ENCODE results near the gene RALGDS. TPM values are rescaled to one million over a fixed set of nuclear protein-coding genes. Genes with fewer than 3 reads are reported as not detected.
"Not testable (repeated sequence)": the region's sequence is repeated elsewhere in the genome, so short reads cannot be mapped to it uniquely, and the experiment has no call there.

Gene RALGDS
- total RNA-seq, 1 donor from 2014 or later: 80.6 TPM

- H3K4me1 Mint-ChIP-seq (ENCODE audit: unreplicated experiment): no peaks in the 10 kb centered on the region
- no peaks in the 10 kb centered on the region for H3K36me3 Mint-ChIP-seq (ENCODE audit: low read depth, unreplicated experiment)
- no peak overlapping the region for H3K4me3 Mint-ChIP-seq (ENCODE audit: unreplicated experiment)
- no peaks in the 10 kb centered on the region for H3K27me3 Mint-ChIP-seq (ENCODE audit: unreplicated experiment)
- TF ChIP-seq CTCF (IDR thresholded peaks at IDR 0.05; ENCODE audit: unreplicated experiment): no peak
- no peak overlapping the region for H3K27ac Mint-ChIP-seq (ENCODE audit: unreplicated experiment)
- no peaks in the 10 kb centered on the region for H3K9me3 Mint-ChIP-seq (ENCODE audit: unreplicated experiment)
- no peak for DNase-seq (ENCODE audit: low spot score)
Observed at GRCh38 chr9:133073086-133074014, 47.7 kb downstream of the RALGDS start.

- H3K27me3 Mint-ChIP-seq (ENCODE audit: unreplicated experiment); H3K9me3 Mint-ChIP-seq (ENCODE audit: unreplicated experiment); H3K27ac Mint-ChIP-seq (ENCODE audit: unreplicated experiment); DNase-seq (ENCODE audit: low spot score); H3K4me1 Mint-ChIP-seq (ENCODE audit: unreplicated experiment); H3K36me3 Mint-ChIP-seq (ENCODE audit: low read depth, unreplicated experiment); H3K4me3 Mint-ChIP-seq (ENCODE audit: unreplicated experiment): not testable (repeated sequence)
Observed at GRCh38 chr9:133072210-133072609, 48.8 kb downstream of the RALGDS start.

GRCh38 chr9:133071484-133072150 is 49.4 kb downstream of the RALGDS start:
- no peak overlapping the region for H3K4me3 Mint-ChIP-seq (ENCODE audit: unreplicated experiment)
- H3K4me1 Mint-ChIP-seq (ENCODE audit: unreplicated experiment): no peaks in the 10 kb centered on the region
- no peaks in the 10 kb centered on the region for H3K36me3 Mint-ChIP-seq (ENCODE audit: low read depth, unreplicated experiment)
- H3K27ac Mint-ChIP-seq (ENCODE audit: unreplicated experiment): no peak overlapping the region
- DNase-seq (ENCODE audit: low spot score): no peak
- H3K9me3 Mint-ChIP-seq (ENCODE audit: unreplicated experiment): no peaks in the 10 kb centered on the region
- no peaks in the 10 kb centered on the region for H3K27me3 Mint-ChIP-seq (ENCODE audit: unreplicated experiment)
- TF ChIP-seq CTCF (IDR thresholded peaks at IDR 0.05; ENCODE audit: unreplicated experiment): no peak

- not testable (repeated sequence) for DNase-seq (ENCODE audit: low spot score); H3K4me1 Mint-ChIP-seq (ENCODE audit: unreplicated experiment); H3K9me3 Mint-ChIP-seq (ENCODE audit: unreplicated experiment); H3K36me3 Mint-ChIP-seq (ENCODE audit: low read depth, unreplicated experiment); H3K27me3 Mint-ChIP-seq (ENCODE audit: unreplicated experiment); H3K4me3 Mint-ChIP-seq (ENCODE audit: unreplicated experiment); H3K27ac Mint-ChIP-seq (ENCODE audit: unreplicated experiment)
Observed at GRCh38 chr9:133070985-133071384, 50.1 kb downstream of the RALGDS start.

- not testable (repeated sequence) for H3K27ac Mint-ChIP-seq (ENCODE audit: unreplicated experiment); H3K27me3 Mint-ChIP-seq (ENCODE audit: unreplicated experiment); DNase-seq (ENCODE audit: low spot score); H3K36me3 Mint-ChIP-seq (ENCODE audit: low read depth, unreplicated experiment); H3K4me3 Mint-ChIP-seq (ENCODE audit: unreplicated experiment); H3K4me1 Mint-ChIP-seq (ENCODE audit: unreplicated experiment); H3K9me3 Mint-ChIP-seq (ENCODE audit: unreplicated experiment)
Observed at GRCh38 chr9:133070500-133070961, 50.5 kb downstream of the RALGDS start.

- H3K4me3 Mint-ChIP-seq (ENCODE audit: unreplicated experiment); H3K36me3 Mint-ChIP-seq (ENCODE audit: low read depth, unreplicated experiment); H3K9me3 Mint-ChIP-seq (ENCODE audit: unreplicated experiment); H3K4me1 Mint-ChIP-seq (ENCODE audit: unreplicated experiment); H3K27ac Mint-ChIP-seq (ENCODE audit: unreplicated experiment); H3K27me3 Mint-ChIP-seq (ENCODE audit: unreplicated experiment); DNase-seq (ENCODE audit: low spot score): not testable (repeated sequence)
Observed at GRCh38 chr9:133068431-133068830, 52.6 kb downstream of the RALGDS start.

GRCh38 chr9:133067813-133068212 is 53.2 kb downstream of the RALGDS start:
- Mint-ChIP-seq H3K27me3 (ENCODE audit: unreplicated experiment) (no peaks in the 10 kb centered on the region), H3K4me1 (ENCODE audit: unreplicated experiment) (no peaks in the 10 kb centered on the region), H3K27ac (ENCODE audit: unreplicated experiment) (no peak overlapping the region), H3K9me3 (ENCODE audit: unreplicated experiment) (no peaks in the 10 kb centered on the region), H3K4me3 (ENCODE audit: unreplicated experiment) (no peak overlapping the region), H3K36me3 (ENCODE audit: low read depth, unreplicated experiment) (no peaks in the 10 kb centered on the region)
- TF ChIP-seq CTCF (IDR thresholded peaks at IDR 0.05; ENCODE audit: unreplicated experiment): no peak
- DNase-seq (ENCODE audit: low spot score): no peak

Data from endothelial cell (in vitro differentiated cells).